Ishikawa (cell line): ENCODE results near the gene PLEKHN1.

Experiments used
- EGR1 ChIP-seq: IDR thresholded peaks from 2 replicates; pipeline ENCODE4 v1.6.1; 2012
- EP300 ChIP-seq: IDR thresholded peaks from 2 replicates; pipeline ENCODE4 v1.6.1; 2012; ENCODE audit warnings: borderline replicate concordance
- TF ChIP-seq, protein P1 (sequence below): IDR thresholded peaks from 2 replicates; pipeline ENCODE4 v1.6.1; 2012; ENCODE audit warnings: low read depth, mild to moderate bottlenecking

DNA sequence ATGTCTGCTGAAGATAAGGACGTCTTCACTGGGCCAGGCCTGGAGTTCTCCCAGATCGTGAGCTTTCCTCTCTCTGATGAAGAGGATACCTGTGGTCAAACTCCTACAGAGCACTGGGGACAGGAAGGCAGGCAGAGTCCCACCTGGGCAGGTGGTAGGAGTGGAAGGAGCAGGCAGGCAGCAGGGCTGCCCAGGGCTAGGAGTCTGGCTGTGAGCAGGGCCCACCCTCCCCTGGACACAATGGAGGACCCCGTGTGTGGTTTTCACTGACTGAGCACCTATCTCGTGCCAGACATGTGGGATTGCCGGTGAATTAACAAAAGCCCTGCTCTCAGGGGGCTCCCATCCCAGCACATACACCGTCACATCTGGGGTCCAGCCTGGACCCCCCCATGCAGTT lies 47.4 kb upstream of the PLEKHN1 start:
- no peak for TF ChIP-seq EP300
- TF ChIP-seq EGR1: no peak
- TF ChIP-seq, protein P1, sequence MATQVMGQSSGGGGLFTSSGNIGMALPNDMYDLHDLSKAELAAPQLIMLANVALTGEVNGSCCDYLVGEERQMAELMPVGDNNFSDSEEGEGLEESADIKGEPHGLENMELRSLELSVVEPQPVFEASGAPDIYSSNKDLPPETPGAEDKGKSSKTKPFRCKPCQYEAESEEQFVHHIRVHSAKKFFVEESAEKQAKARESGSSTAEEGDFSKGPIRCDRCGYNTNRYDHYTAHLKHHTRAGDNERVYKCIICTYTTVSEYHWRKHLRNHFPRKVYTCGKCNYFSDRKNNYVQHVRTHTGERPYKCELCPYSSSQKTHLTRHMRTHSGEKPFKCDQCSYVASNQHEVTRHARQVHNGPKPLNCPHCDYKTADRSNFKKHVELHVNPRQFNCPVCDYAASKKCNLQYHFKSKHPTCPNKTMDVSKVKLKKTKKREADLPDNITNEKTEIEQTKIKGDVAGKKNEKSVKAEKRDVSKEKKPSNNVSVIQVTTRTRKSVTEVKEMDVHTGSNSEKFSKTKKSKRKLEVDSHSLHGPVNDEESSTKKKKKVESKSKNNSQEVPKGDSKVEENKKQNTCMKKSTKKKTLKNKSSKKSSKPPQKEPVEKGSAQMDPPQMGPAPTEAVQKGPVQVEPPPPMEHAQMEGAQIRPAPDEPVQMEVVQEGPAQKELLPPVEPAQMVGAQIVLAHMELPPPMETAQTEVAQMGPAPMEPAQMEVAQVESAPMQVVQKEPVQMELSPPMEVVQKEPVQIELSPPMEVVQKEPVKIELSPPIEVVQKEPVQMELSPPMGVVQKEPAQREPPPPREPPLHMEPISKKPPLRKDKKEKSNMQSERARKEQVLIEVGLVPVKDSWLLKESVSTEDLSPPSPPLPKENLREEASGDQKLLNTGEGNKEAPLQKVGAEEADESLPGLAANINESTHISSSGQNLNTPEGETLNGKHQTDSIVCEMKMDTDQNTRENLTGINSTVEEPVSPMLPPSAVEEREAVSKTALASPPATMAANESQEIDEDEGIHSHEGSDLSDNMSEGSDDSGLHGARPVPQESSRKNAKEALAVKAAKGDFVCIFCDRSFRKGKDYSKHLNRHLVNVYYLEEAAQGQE: no peak
